DOHH2 (cell line): ENCODE results near the gene SLC6A11.

Source experiments
- H3F3A ChIP-seq: fragments of 200-600 bp; sonication (generic), shearing (Covaris generic); 2 replicates; pipeline ENCODE4 v1.6.0; 2016; ENCODE audit warnings: antibody characterized with exemption, mild to moderate bottlenecking; ENCODE audit not compliant: control insufficient read depth, insufficient read depth
- H3K27ac ChIP-seq: fragments of 200-600 bp; sonication (generic); 2 replicates; pipeline ENCODE4 v1.5.1; 2014; ENCODE audit warnings: low read depth, mild to moderate bottlenecking, low read length, moderate library complexity
- H3K27me3 ChIP-seq: fragments of 200-600 bp; sonication (generic); 2 replicates; pipeline ENCODE4 v1.6.1; 2014; ENCODE audit warnings: mild to moderate bottlenecking, low read length, mixed read lengths; ENCODE audit not compliant: control insufficient read depth
- H3K36me3 ChIP-seq: fragments of 200-600 bp; sonication (generic); 2 replicates; pipeline ENCODE4 v1.6.1; 2014; ENCODE audit warnings: mild to moderate bottlenecking, low read length, moderate library complexity, mixed read lengths; ENCODE audit not compliant: control insufficient read depth
- H3K4me1 ChIP-seq: fragments of 200-600 bp; sonication (generic); 2 replicates; pipeline ENCODE4 v1.6.1; 2014; ENCODE audit warnings: mild to moderate bottlenecking, low read length, mixed read lengths; ENCODE audit not compliant: control insufficient read depth
- H3K4me2 ChIP-seq: fragments of 200-600 bp; sonication (generic); 2 replicates; pipeline ENCODE4 v1.6.0; 2014; ENCODE audit warnings: mild to moderate bottlenecking, low read length, moderate library complexity
- H3K4me3 ChIP-seq: fragments of 200-600 bp; sonication (generic); 2 replicates; pipeline ENCODE4 v1.5.1; 2014; ENCODE audit warnings: mild to moderate bottlenecking, low read length, mixed read lengths
- H3K79me2 ChIP-seq: fragments of 200-600 bp; sonication (generic); 2 replicates; pipeline ENCODE4 v1.6.1; 2014; ENCODE audit warnings: mild to moderate bottlenecking, low read length, mixed read lengths; ENCODE audit not compliant: control insufficient read depth
- H3K9me2 ChIP-seq: fragments of 200-600 bp; sonication (generic); replicated peaks from 2 replicates; pipeline ENCODE4 v1.6.1; 2014; ENCODE audit warnings: mild to moderate bottlenecking, low read length, mixed read lengths; ENCODE audit not compliant: control insufficient read depth
- H3K9me3 ChIP-seq: fragments of 200-600 bp; sonication (generic); 2 replicates; pipeline ENCODE4 v1.6.1; 2014; ENCODE audit warnings: antibody characterized with exemption, low read length, mixed read lengths; ENCODE audit not compliant: control insufficient read depth, insufficient read depth
- H4K20me1 ChIP-seq: fragments of 200-600 bp; sonication (generic); 2 replicates; pipeline ENCODE4 v1.6.0; 2014; ENCODE audit warnings: low read depth, mild to moderate bottlenecking, antibody characterized with exemption, low read length, moderate library complexity; ENCODE audit not compliant: control insufficient read depth, insufficient read depth
- EZH2phosphoT487 ChIP-seq: fragments of 200-600 bp; sonication (generic); IDR thresholded peaks from 2 replicates; pipeline ENCODE4 v1.6.1; 2017; ENCODE audit warnings: borderline replicate concordance, mild to moderate bottlenecking, antibody characterized with exemption, low read length, moderate library complexity, mixed read lengths
- TF ChIP-seq, protein P1 (sequence below): fragments of 200-600 bp; sonication (generic); IDR thresholded peaks from one replicate; pipeline ENCODE4 v1.5.1; 2014; ENCODE audit warnings: antibody characterized with exemption, mild to moderate bottlenecking, low read depth, low read length; ENCODE audit not compliant: poor library complexity, severe bottlenecking

Gene SLC6A11

GRCh38 chr3:10783360-10784351 is 32.4 kb upstream of the SLC6A11 start:
- peaks cover 6% of the 10 kb centered on the region; the same call in 1 of the 2 replicates for H3K27me3 ChIP-seq
- no peak overlapping the region for H3K27ac ChIP-seq
- H3K36me3 ChIP-seq = no peaks in the 10 kb centered on the region
- H3K79me2 ChIP-seq = no peaks in the 10 kb centered on the region
- H3K4me2 ChIP-seq = no peak overlapping the region
- no peak for TF ChIP-seq EZH2phosphoT487
- TF ChIP-seq, protein P1, sequence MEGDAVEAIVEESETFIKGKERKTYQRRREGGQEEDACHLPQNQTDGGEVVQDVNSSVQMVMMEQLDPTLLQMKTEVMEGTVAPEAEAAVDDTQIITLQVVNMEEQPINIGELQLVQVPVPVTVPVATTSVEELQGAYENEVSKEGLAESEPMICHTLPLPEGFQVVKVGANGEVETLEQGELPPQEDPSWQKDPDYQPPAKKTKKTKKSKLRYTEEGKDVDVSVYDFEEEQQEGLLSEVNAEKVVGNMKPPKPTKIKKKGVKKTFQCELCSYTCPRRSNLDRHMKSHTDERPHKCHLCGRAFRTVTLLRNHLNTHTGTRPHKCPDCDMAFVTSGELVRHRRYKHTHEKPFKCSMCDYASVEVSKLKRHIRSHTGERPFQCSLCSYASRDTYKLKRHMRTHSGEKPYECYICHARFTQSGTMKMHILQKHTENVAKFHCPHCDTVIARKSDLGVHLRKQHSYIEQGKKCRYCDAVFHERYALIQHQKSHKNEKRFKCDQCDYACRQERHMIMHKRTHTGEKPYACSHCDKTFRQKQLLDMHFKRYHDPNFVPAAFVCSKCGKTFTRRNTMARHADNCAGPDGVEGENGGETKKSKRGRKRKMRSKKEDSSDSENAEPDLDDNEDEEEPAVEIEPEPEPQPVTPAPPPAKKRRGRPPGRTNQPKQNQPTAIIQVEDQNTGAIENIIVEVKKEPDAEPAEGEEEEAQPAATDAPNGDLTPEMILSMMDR = peak; percentile 72
- no peaks in the 10 kb centered on the region for H3F3A ChIP-seq
- no peaks in the 10 kb centered on the region for H4K20me1 ChIP-seq
- no peaks in the 10 kb centered on the region for H3K4me1 ChIP-seq
- no peaks in the 10 kb centered on the region for H3K9me2 ChIP-seq
- H3K9me3 ChIP-seq = no peaks in the 10 kb centered on the region
- no peak overlapping the region for H3K4me3 ChIP-seq

DNA sequence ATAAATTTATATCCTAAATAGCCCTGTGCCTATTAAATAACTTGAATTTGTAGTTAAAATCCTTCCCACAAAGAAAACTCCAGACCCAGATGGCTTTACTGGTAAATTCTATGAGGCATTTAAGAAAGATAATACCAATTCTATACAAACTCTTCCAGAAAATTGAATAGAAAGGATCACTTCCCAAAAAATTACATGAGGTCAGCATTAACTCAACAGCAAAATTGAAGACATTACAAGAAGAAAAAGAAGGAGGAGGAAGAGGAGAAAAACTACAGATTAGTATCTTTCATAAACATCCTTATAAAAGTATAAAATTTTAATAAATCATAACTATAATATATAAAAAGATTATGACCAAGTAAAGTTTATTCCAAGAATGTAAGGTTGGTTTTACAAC is 29.4 kb upstream of the SLC6A11 start:
- no peak overlapping the region for H3K4me2 ChIP-seq

DNA sequence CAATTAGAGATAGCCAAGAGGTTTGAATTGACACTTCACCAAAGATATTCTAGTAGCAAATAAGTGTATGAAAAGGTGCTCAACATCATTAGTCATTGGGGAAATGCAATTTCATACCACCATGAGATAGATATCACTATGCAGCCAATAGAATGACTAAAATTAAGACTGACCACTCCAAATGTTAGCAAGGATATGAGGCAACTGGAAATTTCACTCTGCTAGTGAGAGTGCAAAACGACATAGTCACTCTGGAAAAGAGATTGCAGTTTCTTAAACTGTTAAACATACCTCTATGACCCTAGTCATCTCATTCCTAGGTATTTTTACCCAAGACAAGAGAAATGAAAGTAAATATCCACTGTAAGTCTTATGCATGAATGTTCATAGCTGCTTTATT is 27.6 kb upstream of the SLC6A11 start:
- no peak overlapping the region for H3K27ac ChIP-seq
- no peaks in the 10 kb centered on the region for H3K36me3 ChIP-seq
- no peaks in the 10 kb centered on the region for H3K9me3 ChIP-seq
- no peak overlapping the region for H3K4me3 ChIP-seq
- no peaks in the 10 kb centered on the region for H3K79me2 ChIP-seq
- no peaks in the 10 kb centered on the region for H3K4me1 ChIP-seq
- TF ChIP-seq, protein P1 = no peak
- TF ChIP-seq EZH2phosphoT487 = no peak
- H4K20me1 ChIP-seq = no peaks in the 10 kb centered on the region
- peaks cover 8% of the 10 kb centered on the region; the same call in 1 of the 2 replicates for H3K27me3 ChIP-seq
- H3F3A ChIP-seq = no peaks in the 10 kb centered on the region
- H3K9me2 ChIP-seq = no peaks in the 10 kb centered on the region
- no peak overlapping the region for H3K4me2 ChIP-seq

More for the DNA sequence above, 29.4 kb upstream of the SLC6A11 start:
- H3K4me1 ChIP-seq = no peaks in the 10 kb centered on the region
- H3F3A ChIP-seq = no peaks in the 10 kb centered on the region
- H3K9me3 ChIP-seq = no peaks in the 10 kb centered on the region
- H3K36me3 ChIP-seq = no peaks in the 10 kb centered on the region
- TF ChIP-seq, protein P1 = no peak
- no peak for TF ChIP-seq EZH2phosphoT487
- peaks cover 8% of the 10 kb centered on the region; the same call in 1 of the 2 replicates for H3K27me3 ChIP-seq
- H3K27ac ChIP-seq = no peak overlapping the region
- no peak overlapping the region for H3K4me3 ChIP-seq
- H4K20me1 ChIP-seq = no peaks in the 10 kb centered on the region
- no peaks in the 10 kb centered on the region for H3K9me2 ChIP-seq
- H3K79me2 ChIP-seq = no peaks in the 10 kb centered on the region
